Activated T-cell treated with anti-CD3 and anti-CD28 coated beads for 24 hours (primary cell): ENCODE data around the gene PRKCZ.

ENCODE experiments used
- DNase-seq: peaks from one replicate; pipeline ENCODE4 v3.0.0-alpha.2; 2020; ENCODE audit warnings: low read depth

Gene PRKCZ

GRCh38 chr1:2158272-2158671 lies 108.1 kb downstream of the PRKCZ start:
- DNase-seq = no peak

GRCh38 chr1:2159124-2159523 lies 108.9 kb downstream of the PRKCZ start:
- no peak for DNase-seq

- no peak for DNase-seq
Measured at GRCh38 chr1:2160451-2161300, 110.5 kb downstream of the PRKCZ start.

- DNase-seq = no peak
Measured at GRCh38 chr1:2163205-2163604, 113.0 kb downstream of the PRKCZ start.

GRCh38 chr1:2165646-2166045 lies 115.4 kb downstream of the PRKCZ start:
- no peak for DNase-seq

- DNase-seq = no peak
Measured at GRCh38 chr1:2166254-2166653, 116.0 kb downstream of the PRKCZ start.

GRCh38 chr1:2166695-2167094 lies 116.5 kb downstream of the PRKCZ start:
- DNase-seq = no peak

GRCh38 chr1:2168090-2168489 lies 117.9 kb downstream of the PRKCZ start:
- no peak for DNase-seq

- no peak for DNase-seq
Measured at GRCh38 chr1:2168535-2168934, 118.3 kb downstream of the PRKCZ start.

- DNase-seq = no peak
Measured at GRCh38 chr1:2169200-2169836, 119.1 kb downstream of the PRKCZ start.

- DNase-seq = no peak
Measured at GRCh38 chr1:2170211-2170610, 120.0 kb downstream of the PRKCZ start.

- DNase-seq = no peak
Measured at GRCh38 chr1:2172012-2172411, 121.8 kb downstream of the PRKCZ start.

GRCh38 chr1:2172551-2173146 lies 122.4 kb downstream of the PRKCZ start:
- no peak for DNase-seq

GRCh38 chr1:2173546-2174347 lies 123.5 kb downstream of the PRKCZ start:
- no peak for DNase-seq

- DNase-seq = peak; percentile 15
Measured at GRCh38 chr1:2174348-2175054, 124.3 kb downstream of the PRKCZ start.

- DNase-seq = no peak
Measured at GRCh38 chr1:2175055-2175414, 124.8 kb downstream of the PRKCZ start.

GRCh38 chr1:2175681-2176454 lies 125.7 kb downstream of the PRKCZ start:
- DNase-seq = no peak

- DNase-seq = no peak
Measured at GRCh38 chr1:2176615-2177014, 126.4 kb downstream of the PRKCZ start.

GRCh38 chr1:2177541-2177940 lies 127.3 kb downstream of the PRKCZ start:
- no peak for DNase-seq

- no peak for DNase-seq
Measured at GRCh38 chr1:2177946-2178538, 127.8 kb downstream of the PRKCZ start.

- DNase-seq = no peak
Measured at GRCh38 chr1:2178875-2179274, 128.7 kb downstream of the PRKCZ start.
